Skeletal muscle satellite cell (primary cell): ENCODE results near the gene RABGAP1L.

ENCODE experiments used
- H3K27me3 ChIP-seq: 2 replicates; pipeline ENCODE4 v1.7.0; 2013; ENCODE audit warnings: low read length; ENCODE audit not compliant: control insufficient read depth, insufficient read depth
- H3K36me3 ChIP-seq: 2 replicates; pipeline ENCODE4 v1.7.0; 2013; ENCODE audit warnings: mild to moderate bottlenecking, control low read depth, low read length; ENCODE audit not compliant: insufficient read depth
- H3K4me1 ChIP-seq: 2 replicates; pipeline ENCODE4 v1.7.0; 2013; ENCODE audit warnings: low read length; ENCODE audit not compliant: control insufficient read depth, insufficient read depth
- H3K4me2 ChIP-seq: 2 replicates; pipeline ENCODE4 v1.7.0; 2013; ENCODE audit warnings: mild to moderate bottlenecking, low read length
- H3K4me3 ChIP-seq: 2 replicates; pipeline ENCODE4 v1.7.0; 2013; ENCODE audit warnings: low read length
- H3K9ac ChIP-seq: 2 replicates; pipeline ENCODE4 v1.7.0; 2013; ENCODE audit warnings: mild to moderate bottlenecking, low read depth, low read length, moderate library complexity
- H3K9me3 ChIP-seq: replicated peaks from 2 replicates; pipeline ENCODE4 v1.7.0; 2013; ENCODE audit warnings: mild to moderate bottlenecking, control low read depth, low read length

The RABGAP1L gene

DNA sequence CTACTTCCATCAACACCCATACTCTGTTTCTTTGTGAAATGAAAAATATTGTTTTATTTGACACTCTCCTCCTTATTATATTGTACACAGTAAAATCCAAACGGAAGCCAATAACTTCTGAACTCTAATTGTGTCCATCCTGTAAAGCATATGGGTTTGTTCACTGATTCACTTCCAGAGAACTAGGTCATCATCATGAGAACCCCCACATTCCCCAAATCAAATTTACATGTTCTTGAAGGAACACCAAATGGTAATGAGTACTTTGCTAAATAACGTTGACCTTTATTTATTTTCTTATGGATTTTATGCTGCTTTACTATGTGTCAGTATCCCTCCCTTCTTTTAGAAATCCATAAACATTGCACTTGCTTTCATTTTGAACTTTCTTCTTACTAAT, 627.0 kb downstream of the RABGAP1L start:
- Histone ChIP-seq H3K4me2 (no peak overlapping the region), H3K4me1 (peaks cover 17% of the 10 kb centered on the region), H3K4me3 (no peak overlapping the region), H3K9ac (no peak overlapping the region), H3K27me3 (peaks cover 5% of the 10 kb centered on the region), H3K9me3 (no peaks in the 10 kb centered on the region), H3K36me3 (no peaks in the 10 kb centered on the region)

DNA sequence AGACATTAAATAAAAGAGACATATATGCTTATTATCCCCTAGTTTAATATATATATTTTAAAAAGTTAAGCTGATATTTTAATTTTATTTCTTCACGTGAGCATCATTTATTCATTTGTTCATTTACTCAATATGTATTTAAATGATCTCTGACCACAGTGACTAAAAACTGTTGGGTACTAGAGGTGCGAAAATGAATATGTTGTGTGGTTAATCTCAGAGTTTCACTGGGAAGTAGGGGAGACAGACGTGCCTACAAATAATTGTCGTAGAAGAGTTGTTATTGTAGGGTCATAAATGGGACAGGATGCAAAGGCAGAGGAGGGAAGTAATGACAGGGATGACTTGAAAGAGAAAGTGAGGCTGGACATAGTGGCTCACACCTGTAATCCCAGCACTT, 627.4 kb downstream of the RABGAP1L start:
- no peak overlapping the region for H3K9ac ChIP-seq
- no peak overlapping the region for H3K4me2 ChIP-seq
- peaks cover 17% of the 10 kb centered on the region for H3K4me1 ChIP-seq

DNA sequence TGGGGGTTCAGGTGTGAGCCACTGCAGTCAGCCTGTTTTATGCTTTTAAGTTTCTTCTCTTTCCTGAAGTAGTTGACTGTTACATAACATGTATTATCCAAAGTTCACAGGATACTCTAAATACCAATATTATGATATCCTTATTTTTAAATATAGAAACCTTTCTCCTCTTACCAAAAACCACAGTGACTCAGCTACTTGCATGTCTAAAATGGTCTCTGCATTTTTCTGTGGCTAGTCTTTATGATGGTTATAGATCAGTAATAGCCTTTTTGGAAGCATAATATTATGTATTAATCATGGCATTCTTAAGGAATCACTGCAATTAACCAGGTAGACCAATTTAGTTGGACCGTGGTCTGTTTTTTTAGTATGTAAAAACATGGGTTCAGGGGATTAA, 629.7 kb downstream of the RABGAP1L start:
- H3K9me3 ChIP-seq, result no peaks in the 10 kb centered on the region
- H3K27me3 ChIP-seq, result peaks cover 11% of the 10 kb centered on the region
- peak overlapping the region; percentile 66 for H3K9ac ChIP-seq
- peak overlapping the region; percentile 14 for H3K4me3 ChIP-seq
- H3K4me1 ChIP-seq, result peaks cover 17% of the 10 kb centered on the region
- peak overlapping the region; percentile 59 for H3K4me2 ChIP-seq
- no peaks in the 10 kb centered on the region for H3K36me3 ChIP-seq

More for the DNA sequence above, 627.4 kb downstream of the RABGAP1L start:
- H3K27me3 ChIP-seq, result peaks cover 9% of the 10 kb centered on the region
- H3K36me3 ChIP-seq, result no peaks in the 10 kb centered on the region
- no peak overlapping the region for H3K4me3 ChIP-seq
- H3K9me3 ChIP-seq, result no peaks in the 10 kb centered on the region

DNA sequence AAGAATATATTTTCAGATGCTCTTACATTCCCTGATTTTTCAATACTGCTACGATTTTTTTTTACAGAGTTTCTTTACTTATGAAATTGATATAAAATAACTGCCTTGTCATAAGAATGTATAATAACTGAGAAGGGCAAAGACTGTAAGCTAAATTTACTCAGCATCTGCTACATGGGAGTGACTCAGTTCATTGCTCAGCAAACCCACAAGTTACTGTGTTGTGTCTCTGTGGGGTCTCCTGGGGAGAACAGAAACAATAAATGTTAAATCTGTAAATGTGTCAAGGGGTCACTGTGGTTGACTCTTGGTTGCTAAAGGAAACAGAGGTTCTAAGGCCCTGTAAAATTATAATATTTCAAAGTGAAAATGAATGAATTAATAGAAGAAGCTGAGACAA, 630.1 kb downstream of the RABGAP1L start:
- Histone ChIP-seq H3K9ac (peak overlapping the region; percentile 66), H3K9me3 (no peaks in the 10 kb centered on the region), H3K4me1 (peaks cover 17% of the 10 kb centered on the region), H3K36me3 (no peaks in the 10 kb centered on the region), H3K4me3 (peak overlapping the region; percentile 14), H3K27me3 (peaks cover 11% of the 10 kb centered on the region), H3K4me2 (peak overlapping the region; percentile 59)

DNA sequence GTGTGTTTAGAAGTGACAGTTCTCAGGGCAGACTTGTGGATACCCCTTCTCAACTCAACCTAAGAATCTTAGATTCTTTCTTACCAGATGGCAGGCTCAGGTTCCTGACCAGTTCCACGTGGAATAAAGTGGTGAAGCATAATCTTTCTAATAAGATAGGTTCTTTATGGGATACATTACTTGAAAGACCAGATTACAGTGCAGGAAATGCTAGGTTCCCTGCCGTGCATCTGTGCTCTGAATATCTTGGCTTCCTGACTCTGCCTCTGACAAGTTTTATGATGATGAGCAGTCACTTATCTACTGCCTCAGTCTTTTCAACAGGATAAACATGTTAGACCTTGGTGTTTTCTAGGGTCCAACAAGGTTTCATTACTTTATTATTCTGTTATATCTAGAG, 632.5 kb downstream of the RABGAP1L start:
- Histone ChIP-seq H3K9ac (no peak overlapping the region), H3K4me3 (no peak overlapping the region)

DNA sequence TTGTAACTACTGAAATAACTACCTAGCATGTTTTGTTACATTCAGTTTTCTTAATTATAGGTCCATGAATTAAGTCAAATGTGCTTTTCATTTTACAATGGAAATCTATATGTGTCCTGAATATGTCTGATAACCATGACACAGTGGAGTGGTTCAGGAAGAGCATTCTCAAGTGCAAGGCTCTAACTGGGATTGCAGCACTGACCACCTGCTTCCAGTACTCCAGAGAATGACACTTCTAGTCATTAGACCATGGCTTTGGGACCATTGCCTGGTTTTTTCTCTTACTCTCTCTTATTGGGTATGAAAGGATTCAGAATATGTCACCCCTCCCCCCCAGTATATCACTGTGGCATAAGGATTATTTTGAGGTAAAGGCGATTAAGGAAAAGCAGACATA, 635.5 kb downstream of the RABGAP1L start:
- H3K36me3 ChIP-seq, result no peaks in the 10 kb centered on the region

More for the DNA sequence above, 632.5 kb downstream of the RABGAP1L start:
- H3K36me3 ChIP-seq, result no peaks in the 10 kb centered on the region
- H3K27me3 ChIP-seq, result peaks cover 11% of the 10 kb centered on the region
- H3K9me3 ChIP-seq, result no peaks in the 10 kb centered on the region
- H3K4me1 ChIP-seq, result peaks cover 17% of the 10 kb centered on the region
- H3K4me2 ChIP-seq, result no peak overlapping the region

DNA sequence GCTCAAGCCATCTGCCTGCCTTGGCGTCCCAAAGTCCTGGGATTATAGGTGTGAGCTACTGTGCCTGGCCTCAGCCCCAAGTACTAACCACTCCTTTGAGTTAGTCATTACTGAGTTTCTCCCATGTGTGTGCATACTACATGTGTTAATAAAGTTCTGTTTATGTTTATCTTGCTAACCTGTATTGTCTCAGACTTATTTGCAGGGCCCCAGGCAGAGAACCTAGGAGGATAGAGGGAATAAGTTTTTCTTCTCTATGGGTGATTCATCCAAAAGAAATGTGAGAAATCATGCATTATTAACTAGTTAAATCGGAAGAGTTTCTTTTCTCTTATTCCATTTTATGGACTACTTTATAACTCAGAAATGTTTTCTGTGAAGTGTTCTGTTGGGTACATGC, 636.5 kb downstream of the RABGAP1L start:
- Histone ChIP-seq H3K9ac (no peak overlapping the region), H3K4me2 (no peak overlapping the region), H3K4me3 (no peak overlapping the region), H3K27me3 (peaks cover 8% of the 10 kb centered on the region), H3K36me3 (no peaks in the 10 kb centered on the region), H3K4me1 (peaks cover 16% of the 10 kb centered on the region), H3K9me3 (no peaks in the 10 kb centered on the region)

More for the DNA sequence above, 635.5 kb downstream of the RABGAP1L start:
- Histone ChIP-seq H3K9ac (no peak overlapping the region), H3K4me1 (peaks cover 11% of the 10 kb centered on the region), H3K4me2 (no peak overlapping the region), H3K27me3 (peaks cover 8% of the 10 kb centered on the region), H3K4me3 (no peak overlapping the region), H3K9me3 (no peaks in the 10 kb centered on the region)

DNA sequence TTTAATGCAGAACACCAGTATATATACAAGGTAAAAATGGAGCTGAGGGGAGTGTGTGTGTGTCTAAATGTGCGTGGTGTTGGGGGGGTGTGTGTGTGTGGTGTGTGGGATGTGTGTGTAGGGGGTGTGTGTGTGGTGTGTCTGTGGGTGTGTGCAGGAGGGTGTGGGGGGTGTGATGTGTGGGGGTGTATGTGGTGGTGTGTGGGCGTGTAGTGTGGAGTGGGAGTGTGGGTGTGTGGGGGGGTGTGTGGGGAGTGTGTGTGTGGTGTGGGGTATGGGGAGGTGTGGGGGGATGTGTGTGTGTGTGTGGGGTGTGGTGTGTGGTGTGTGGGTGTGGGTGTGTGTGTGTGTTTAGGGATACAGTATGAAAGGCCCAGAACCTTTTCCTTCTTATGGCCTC, 638.1 kb downstream of the RABGAP1L start:
- Histone ChIP-seq H3K4me1 (peaks cover 16% of the 10 kb centered on the region), H3K36me3 (no peaks in the 10 kb centered on the region), H3K27me3 (no peaks in the 10 kb centered on the region), H3K4me3 (no peak overlapping the region), H3K9me3 (no peaks in the 10 kb centered on the region), H3K4me2 (no peak overlapping the region), H3K9ac (no peak overlapping the region)

DNA sequence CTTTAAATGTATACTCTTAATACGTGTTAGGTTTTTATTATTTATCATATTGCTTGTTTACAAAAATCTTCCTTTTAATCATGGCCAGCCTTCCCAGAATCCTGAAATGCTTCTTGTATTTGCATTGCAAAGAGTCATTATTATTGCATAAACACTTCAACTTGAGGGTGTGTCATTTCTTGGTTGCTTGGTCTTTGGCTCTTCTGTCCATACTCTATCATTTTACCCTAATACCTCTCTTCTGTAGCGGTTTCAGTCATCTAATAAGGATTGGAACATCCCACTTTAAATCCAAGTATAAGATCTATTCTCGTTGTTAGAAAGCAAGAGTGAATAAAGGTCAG, 639.8 kb downstream of the RABGAP1L start:
- Histone ChIP-seq H3K27me3 (no peaks in the 10 kb centered on the region), H3K36me3 (no peaks in the 10 kb centered on the region), H3K4me1 (peaks cover 16% of the 10 kb centered on the region), H3K4me3 (peak overlapping the region; percentile 75), H3K4me2 (peak overlapping the region; percentile 91), H3K9me3 (no peaks in the 10 kb centered on the region), H3K9ac (peak overlapping the region; percentile 72)

DNA sequence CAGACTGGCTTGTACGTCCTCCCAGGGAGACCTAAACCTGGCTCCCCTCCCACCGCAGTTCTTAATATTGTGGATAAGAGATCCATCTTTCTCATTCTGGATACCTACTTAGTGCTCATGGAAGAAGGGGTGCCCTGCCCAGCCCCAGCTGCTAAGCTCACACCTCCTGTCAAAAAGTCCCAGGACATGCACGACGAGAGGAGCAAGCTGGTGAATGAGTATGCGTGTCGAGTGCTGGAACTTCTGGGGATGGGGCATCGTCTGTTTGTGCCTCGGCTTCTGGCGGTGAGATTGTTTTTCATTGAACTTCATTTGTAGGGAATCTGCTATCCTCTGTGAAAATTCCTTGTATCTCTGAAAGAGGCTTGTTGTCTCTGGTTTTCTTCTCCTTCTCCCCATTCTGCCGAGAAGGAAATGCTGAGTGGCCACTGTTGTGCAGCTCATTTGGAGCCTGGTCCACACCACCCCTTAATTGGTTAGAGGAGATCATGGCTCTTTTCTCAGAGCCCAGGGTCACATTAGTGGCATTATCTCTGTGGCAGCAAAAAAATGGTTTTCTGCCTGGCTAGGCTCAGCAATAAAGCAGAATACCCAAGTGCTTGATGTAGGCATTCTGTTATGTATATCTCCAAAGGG, 641.0 kb downstream of the RABGAP1L start:
- no peaks in the 10 kb centered on the region for H3K36me3 ChIP-seq
- H3K9me3 ChIP-seq, result no peaks in the 10 kb centered on the region
- H3K4me3 ChIP-seq, result peak overlapping the region; percentile 75
- peaks cover 16% of the 10 kb centered on the region for H3K4me1 ChIP-seq
- H3K27me3 ChIP-seq, result no peaks in the 10 kb centered on the region
- H3K4me2 ChIP-seq, result peak overlapping the region; percentile 91
- peak overlapping the region; percentile 72 for H3K9ac ChIP-seq

DNA sequence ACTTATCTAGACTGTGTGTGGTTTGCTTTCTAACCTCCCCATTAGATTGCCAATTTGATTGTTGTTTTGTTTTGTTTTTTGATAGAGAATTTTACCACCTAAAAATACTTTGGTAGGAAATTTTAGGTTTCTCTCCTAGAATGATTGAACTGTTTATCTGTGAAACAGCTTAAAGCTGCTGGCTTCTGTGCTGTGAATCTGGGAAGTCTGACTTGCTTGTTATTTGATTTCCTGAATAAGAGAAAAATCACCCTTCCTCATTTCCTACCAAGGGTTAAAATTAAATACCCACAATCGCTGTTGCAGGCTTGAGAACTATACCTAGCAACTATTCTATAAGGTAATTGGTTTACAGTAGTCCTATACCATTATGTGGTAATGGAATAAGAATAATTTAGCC, 641.6 kb downstream of the RABGAP1L start:
- H3K9me3 ChIP-seq, result no peaks in the 10 kb centered on the region
- H3K4me1 ChIP-seq, result peaks cover 16% of the 10 kb centered on the region
- no peaks in the 10 kb centered on the region for H3K27me3 ChIP-seq
- H3K36me3 ChIP-seq, result no peaks in the 10 kb centered on the region
- H3K9ac ChIP-seq, result peak overlapping the region; percentile 72
- H3K4me2 ChIP-seq, result peak overlapping the region; percentile 91
- peak overlapping the region; percentile 75 for H3K4me3 ChIP-seq

DNA sequence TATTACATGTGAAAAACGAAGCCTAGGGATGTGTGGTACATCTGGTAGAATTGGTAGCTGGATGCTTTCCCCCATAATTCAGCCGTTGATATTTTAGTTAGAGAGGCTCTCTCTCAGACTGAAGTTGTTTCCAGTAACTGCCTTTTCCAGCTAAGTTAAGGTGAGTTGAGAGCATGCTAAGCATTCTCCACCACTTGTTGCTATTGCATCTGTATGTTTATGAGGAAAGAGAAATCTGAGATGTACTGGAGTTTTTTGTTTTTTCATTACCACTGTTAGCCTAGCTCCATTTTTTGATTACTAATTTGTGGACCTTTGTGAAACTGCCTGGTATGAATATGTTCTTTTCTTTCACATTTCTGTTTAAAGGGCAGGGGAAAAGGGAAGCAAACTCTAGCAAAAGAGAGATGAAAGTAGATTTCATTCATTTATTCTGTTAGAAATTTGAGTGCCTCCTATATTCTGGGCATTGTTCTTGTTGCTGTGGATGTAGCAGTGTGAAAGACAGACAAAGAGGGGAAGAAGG, 650.5 kb downstream of the RABGAP1L start:
- H3K4me2 ChIP-seq, result no peak overlapping the region
- no peaks in the 10 kb centered on the region for H3K36me3 ChIP-seq
- no peak overlapping the region for H3K4me3 ChIP-seq
- no peak overlapping the region for H3K9ac ChIP-seq
- H3K4me1 ChIP-seq, result peaks cover under 1% of the 10 kb centered on the region
- no peaks in the 10 kb centered on the region for H3K9me3 ChIP-seq
- no peaks in the 10 kb centered on the region for H3K27me3 ChIP-seq
